GM12873 (cell line): Measurements from ENCODE around the gene JSRP1.

Source experiments
- CTCF ChIP-seq: IDR thresholded peaks from 2 replicates; pipeline ENCODE4 v1.5.1; 2012; ENCODE audit warnings: low read depth, mild to moderate bottlenecking, moderate library complexity, low read length, control low read depth; ENCODE audit not compliant: insufficient read depth; ENCODE audit errors: missing control alignments

The JSRP1 gene

DNA sequence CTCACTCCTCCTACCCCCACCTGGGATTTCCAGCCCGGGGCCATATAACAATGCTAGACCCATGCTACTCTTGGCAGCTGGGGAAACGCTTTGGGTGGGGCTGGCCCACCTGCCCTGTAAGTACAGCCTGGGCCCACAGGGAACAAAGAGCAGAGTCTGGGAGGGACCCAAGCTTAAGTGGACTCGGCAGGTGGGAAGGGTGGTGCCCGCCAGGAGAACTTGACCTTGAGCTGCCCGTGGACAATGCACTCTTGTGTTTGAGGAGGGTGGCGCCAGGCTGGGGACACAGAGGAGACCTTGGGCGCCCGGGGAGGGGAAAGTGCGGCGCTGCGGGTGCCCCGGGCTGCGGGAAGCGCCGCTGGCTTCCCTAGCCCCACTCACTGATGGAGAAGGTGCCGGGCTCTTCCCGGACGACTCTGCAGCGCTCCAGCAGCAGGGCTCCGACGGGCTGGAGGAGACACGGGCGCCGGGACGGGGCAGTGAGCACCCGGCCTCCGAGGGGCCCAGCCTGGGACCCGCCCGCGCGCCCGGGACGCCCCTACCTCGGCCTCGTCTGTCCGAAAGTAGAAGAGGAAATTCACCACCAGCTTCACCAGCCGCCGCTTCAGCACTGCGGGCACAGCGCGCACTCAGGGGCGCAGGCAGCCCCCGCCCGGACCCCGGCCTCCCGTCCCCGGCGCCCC is 20.7 kb downstream of the JSRP1 start:
- TF ChIP-seq CTCF = no peak

DNA sequence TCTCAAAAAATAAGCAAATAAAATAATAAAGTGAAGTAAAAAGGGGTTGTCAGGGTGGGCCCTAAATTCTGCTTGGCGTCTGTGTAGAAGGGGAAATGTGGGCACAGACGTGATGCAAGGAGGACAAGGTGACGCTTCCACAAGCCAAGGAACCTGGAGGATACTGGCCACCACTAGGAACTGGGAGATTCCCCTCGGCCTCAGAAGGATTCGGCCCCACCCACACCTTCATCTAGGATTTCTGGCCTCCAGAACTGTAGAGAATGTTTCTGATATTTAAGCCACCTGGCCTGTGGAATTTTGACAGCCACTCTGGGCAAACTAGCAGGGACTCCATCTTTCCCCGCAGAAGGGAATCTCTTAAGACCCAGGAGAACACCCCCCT is 21.2 kb downstream of the JSRP1 start:
- no peak for TF ChIP-seq CTCF

DNA sequence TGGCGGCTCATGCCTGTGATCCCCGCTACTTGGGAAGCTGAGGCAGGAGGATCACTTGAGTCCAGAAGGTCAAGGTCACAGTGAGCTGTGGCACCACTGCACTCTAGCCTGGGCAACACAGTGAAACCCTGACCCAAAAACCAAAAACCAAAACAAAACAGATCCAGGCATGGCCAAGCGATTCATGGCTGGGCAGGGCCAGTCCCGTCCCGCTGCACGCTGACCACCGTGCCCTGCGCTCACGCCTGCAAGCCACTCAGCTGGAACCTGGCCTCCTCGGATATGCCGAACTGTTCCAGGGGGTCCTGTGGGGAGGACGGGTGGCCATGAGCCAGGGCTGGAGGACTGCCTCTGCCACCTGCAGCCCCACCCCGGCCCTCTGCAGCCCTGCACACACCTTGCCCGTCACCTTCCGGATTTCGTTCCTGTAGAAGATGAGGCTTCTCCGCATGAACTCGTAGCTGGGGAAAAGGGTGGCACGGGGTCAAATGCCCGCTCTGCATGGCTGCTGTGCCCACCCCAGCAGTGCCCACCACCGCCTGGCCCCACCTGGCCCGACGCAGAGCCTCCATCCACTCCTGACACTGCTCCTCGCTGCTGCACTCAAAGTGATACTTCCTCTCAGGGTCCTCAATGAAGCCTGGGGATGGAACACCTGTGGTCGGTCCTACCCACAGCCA is 22.5 kb downstream of the JSRP1 start:
- no peak for TF ChIP-seq CTCF

DNA sequence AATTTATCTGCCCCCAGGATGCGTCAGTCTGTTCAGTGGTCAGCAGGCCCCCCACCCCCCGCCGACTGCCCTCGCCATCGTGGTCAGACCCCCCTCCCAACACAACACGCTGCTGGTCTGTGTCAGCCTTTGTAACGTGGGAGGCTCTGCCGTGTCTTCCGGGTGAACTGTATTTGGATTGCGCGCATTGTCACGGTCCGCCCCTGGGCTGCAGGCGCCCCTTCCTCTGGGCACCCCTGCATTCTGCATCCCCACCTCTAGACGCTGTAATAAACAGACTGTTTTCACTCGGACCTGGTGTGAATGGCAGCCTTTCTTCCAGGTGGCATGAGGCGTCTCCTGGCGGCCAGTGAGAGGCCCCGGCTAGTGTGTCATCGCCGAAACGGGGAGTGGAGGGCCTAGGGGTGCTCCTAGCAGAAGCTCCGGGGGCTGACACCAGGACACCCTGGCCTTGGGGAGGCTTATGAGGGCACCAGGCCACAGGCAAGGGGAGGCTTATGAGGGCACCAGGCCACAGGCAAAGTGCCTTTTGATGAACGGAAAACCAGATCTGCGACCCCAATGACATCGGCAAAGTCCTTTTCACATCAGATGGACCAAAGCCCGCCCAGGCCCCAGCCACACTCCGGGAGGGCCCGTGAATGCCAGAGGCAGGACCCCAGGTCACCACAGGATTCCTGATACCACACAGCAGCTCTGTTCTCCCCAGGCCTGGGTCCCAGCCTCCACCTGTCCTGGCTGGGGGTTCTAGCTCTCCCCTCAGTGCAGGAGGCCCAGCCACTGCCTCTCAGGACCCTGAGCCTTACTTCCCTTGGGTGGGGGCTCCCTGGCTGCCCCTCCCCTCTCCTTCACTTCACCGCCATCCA is 23.7 kb downstream of the JSRP1 start:
- TF ChIP-seq CTCF = no peak

GRCh38 chr19:2231621-2232221 is 24.5 kb downstream of the JSRP1 start:
- no peak for TF ChIP-seq CTCF

- no peak for TF ChIP-seq CTCF
These were observed 25.2 kb downstream of the JSRP1 start for GRCh38 chr19:2230807-2231533.
